ENCODE results near the gene GEMIN2. TPM values are rescaled to one million over a fixed set of nuclear protein-coding genes. Genes with fewer than 3 reads are reported as not detected.
A peak's percentile ranks its signal among the peaks of the same experiment; 100 is the strongest.

GEMIN2 gene
- total and polyA plus RNA-seq, 2 donors from 2014 or later, result 13.8 to 17.2 TPM

DNA sequence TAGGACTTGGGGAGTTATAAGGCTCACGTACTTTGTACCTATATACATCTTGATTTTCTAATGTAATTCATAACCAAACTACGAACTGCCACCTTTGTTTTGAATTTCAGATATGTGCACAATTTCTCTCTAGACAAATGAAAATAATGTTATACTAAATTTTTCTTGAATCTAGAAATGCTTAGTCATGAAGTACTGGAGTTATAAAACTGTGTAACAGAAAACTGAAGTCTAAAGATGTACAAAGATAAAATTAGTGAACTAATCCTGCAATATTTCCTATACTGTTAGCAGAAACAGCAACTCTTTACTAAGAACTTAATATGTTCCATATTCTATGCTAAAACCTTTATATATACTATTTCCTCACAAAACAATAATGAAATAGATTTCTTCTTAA is 26.6 kb upstream of the GEMIN2 start:
- no peaks in the 10 kb centered on the region for H3K4me1 ChIP-seq (ENCODE audit: control insufficient read depth in 2 of 3, insufficient read depth in 2 of 3, low read depth in 1 of 3, low read length in 3 of 3)
- no peak overlapping the region for H3K27ac ChIP-seq (ENCODE audit: low read depth in 2 of 2, low read length in 2 of 2)
- no peak for DNase-seq
- FAIRE-seq, result peak; percentile 8
- intact Hi-C loops (cut with DNase I), result no loop called here
- H3K9ac ChIP-seq (ENCODE audit: low read length in 3 of 3), result no peak overlapping the region
- H3K36me3 ChIP-seq (ENCODE audit: control insufficient read depth in 2 of 3, insufficient read depth in 3 of 3, low read length in 3 of 3), result peaks cover 6 to 49% (median 26%) of the 10 kb centered on the region in 3 donors
- H3K4me3 ChIP-seq (ENCODE audit: low read length in 3 of 3), result no peak overlapping the region
- H3K9me3 ChIP-seq (ENCODE audit: control insufficient read depth in 2 of 3, insufficient read depth in 1 of 3, low read length in 3 of 3), result no peaks in the 10 kb centered on the region
- no peaks in the 10 kb centered on the region for H3K27me3 ChIP-seq (ENCODE audit: control insufficient read depth, insufficient read depth, low read length)
- TF ChIP-seq, protein P1, sequence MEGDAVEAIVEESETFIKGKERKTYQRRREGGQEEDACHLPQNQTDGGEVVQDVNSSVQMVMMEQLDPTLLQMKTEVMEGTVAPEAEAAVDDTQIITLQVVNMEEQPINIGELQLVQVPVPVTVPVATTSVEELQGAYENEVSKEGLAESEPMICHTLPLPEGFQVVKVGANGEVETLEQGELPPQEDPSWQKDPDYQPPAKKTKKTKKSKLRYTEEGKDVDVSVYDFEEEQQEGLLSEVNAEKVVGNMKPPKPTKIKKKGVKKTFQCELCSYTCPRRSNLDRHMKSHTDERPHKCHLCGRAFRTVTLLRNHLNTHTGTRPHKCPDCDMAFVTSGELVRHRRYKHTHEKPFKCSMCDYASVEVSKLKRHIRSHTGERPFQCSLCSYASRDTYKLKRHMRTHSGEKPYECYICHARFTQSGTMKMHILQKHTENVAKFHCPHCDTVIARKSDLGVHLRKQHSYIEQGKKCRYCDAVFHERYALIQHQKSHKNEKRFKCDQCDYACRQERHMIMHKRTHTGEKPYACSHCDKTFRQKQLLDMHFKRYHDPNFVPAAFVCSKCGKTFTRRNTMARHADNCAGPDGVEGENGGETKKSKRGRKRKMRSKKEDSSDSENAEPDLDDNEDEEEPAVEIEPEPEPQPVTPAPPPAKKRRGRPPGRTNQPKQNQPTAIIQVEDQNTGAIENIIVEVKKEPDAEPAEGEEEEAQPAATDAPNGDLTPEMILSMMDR (IDR thresholded peaks at IDR 0.05; ENCODE audit: borderline replicate concordance, extremely low read depth, insufficient read depth), result no peak

DNA sequence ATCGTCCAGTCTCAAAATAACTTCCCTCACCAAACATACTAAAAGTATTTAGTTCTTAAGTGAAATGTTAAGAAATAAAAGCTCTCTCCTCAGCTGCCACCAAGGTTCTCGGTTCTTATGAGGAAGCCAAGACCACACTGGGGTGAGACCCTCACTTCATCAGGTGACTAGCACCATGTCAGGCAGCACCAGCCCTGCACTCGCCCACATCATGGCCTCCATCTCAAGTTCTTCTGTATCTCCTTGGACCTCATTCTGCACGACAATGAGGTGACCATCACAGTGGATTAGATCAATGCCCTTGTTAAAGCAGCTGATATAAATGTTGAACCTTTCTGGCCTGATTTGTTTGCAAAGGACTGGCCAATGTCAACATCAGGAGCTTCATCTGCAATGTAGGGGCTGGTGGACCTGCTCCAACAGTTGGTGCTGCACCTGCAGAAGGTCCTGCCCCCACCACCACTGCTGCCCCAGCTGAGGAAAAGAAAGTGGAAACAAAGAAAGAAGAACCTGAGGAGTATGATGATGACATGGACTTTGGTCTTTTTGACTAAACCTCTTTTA is 23.5 kb upstream of the GEMIN2 start:
- Histone ChIP-seq H3K4me1 (ENCODE audit: control insufficient read depth in 2 of 3, insufficient read depth in 2 of 3, low read depth in 1 of 3, low read length in 3 of 3) (no peaks in the 10 kb centered on the region), H3K27ac (ENCODE audit: low read depth in 2 of 2, low read length in 2 of 2) (no peak overlapping the region), H3K27me3 (ENCODE audit: control insufficient read depth, insufficient read depth, low read length) (no peaks in the 10 kb centered on the region), H3K9me3 (ENCODE audit: control insufficient read depth in 2 of 3, insufficient read depth in 1 of 3, low read length in 3 of 3) (no peaks in the 10 kb centered on the region), H3K9ac (ENCODE audit: low read length in 3 of 3) (no peak overlapping the region), H3K36me3 (ENCODE audit: control insufficient read depth in 2 of 3, insufficient read depth in 3 of 3, low read length in 3 of 3) (peaks cover 7 to 43% (median 16%) of the 10 kb centered on the region in 3 donors), H3K4me3 (ENCODE audit: low read length in 3 of 3) (no peak overlapping the region)
- TF ChIP-seq, protein P1 (IDR thresholded peaks at IDR 0.05; ENCODE audit: borderline replicate concordance, extremely low read depth, insufficient read depth), result no peak
- FAIRE-seq, result no peak
- DNase-seq, result no peak
- intact Hi-C loops (cut with DNase I), result no loop called here

DNA sequence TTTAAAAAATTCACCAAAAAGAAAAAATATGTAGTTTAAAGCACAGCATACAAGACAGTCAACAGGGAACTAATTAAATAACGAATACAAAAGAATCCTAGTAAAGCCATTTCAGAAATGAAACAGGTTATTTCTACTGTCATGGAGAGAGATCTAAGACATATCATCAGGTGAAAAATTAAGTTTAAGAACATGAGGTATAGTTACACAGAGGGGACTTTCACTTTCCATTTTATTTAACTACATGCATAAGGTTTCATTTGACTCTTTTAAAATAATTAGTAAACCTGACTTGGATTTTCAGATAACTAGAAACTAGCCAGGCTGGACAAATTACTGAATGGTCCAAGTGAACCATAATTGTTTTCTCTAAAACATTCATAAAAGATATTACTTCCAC is 22.4 kb upstream of the GEMIN2 start:
- Histone ChIP-seq H3K9ac (ENCODE audit: low read length in 3 of 3) (no peak overlapping the region), H3K9me3 (ENCODE audit: control insufficient read depth in 2 of 3, insufficient read depth in 1 of 3, low read length in 3 of 3) (no peaks in the 10 kb centered on the region), H3K36me3 (ENCODE audit: control insufficient read depth in 2 of 3, insufficient read depth in 3 of 3, low read length in 3 of 3) (peaks cover 7 to 37% (median 11%) of the 10 kb centered on the region in 3 donors), H3K27me3 (ENCODE audit: control insufficient read depth, insufficient read depth, low read length) (no peaks in the 10 kb centered on the region), H3K4me3 (ENCODE audit: low read length in 3 of 3) (no peak overlapping the region), H3K27ac (ENCODE audit: low read depth in 2 of 2, low read length in 2 of 2) (no peak overlapping the region), H3K4me1 (ENCODE audit: control insufficient read depth in 2 of 3, insufficient read depth in 2 of 3, low read depth in 1 of 3, low read length in 3 of 3) (no peaks in the 10 kb centered on the region)
- intact Hi-C loops (cut with DNase I), result no loop called here
- no peak for FAIRE-seq
- DNase-seq, result no peak
- TF ChIP-seq, protein P1 (IDR thresholded peaks at IDR 0.05; ENCODE audit: borderline replicate concordance, extremely low read depth, insufficient read depth), result no peak

DNA sequence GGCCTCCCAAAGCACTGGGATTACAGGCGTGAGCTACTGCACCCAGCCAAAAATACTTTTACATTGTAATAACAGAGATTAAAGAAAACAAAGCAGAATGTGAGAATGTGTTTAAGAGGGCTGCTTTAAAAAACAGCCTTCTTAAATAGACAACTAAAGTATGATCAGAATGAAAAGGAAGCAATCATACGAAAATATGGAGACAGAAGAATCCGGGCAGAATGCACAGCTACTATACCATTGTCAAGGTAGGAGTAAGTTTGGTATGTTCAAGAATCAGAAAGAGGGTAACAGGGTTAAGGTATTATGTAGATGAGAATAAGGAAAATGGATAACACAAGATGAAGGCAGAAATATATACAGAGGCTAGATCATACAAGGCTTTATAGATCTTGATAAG is 19.6 kb upstream of the GEMIN2 start:
- H3K9me3 ChIP-seq (ENCODE audit: control insufficient read depth in 2 of 3, insufficient read depth in 1 of 3, low read length in 3 of 3), result no peaks in the 10 kb centered on the region
- FAIRE-seq (no peak), DNase-seq (no peak)
- H3K27me3 ChIP-seq (ENCODE audit: control insufficient read depth, insufficient read depth, low read length), result no peaks in the 10 kb centered on the region
- peaks cover 7 to 37% (median 11%) of the 10 kb centered on the region in 3 donors for H3K36me3 ChIP-seq (ENCODE audit: control insufficient read depth in 2 of 3, insufficient read depth in 3 of 3, low read length in 3 of 3)
- intact Hi-C loops (cut with DNase I), result no loop called here
- H3K27ac ChIP-seq (ENCODE audit: low read depth in 2 of 2, low read length in 2 of 2), result no peak overlapping the region
- H3K4me3 ChIP-seq (ENCODE audit: low read length in 3 of 3), result no peak overlapping the region
- TF ChIP-seq, protein P1 (IDR thresholded peaks at IDR 0.05; ENCODE audit: borderline replicate concordance, extremely low read depth, insufficient read depth), result no peak
- no peak overlapping the region for H3K9ac ChIP-seq (ENCODE audit: low read length in 3 of 3)
- H3K4me1 ChIP-seq (ENCODE audit: control insufficient read depth in 2 of 3, insufficient read depth in 2 of 3, low read depth in 1 of 3, low read length in 3 of 3), result peaks cover 0 to 5% (median 0%) of the 10 kb centered on the region in 3 donors

All from kidney (tissue), 14 donors.